Measurements from ENCODE around the gene MAGI2. TPM values are rescaled to one million over a fixed set of nuclear protein-coding genes. Genes with fewer than 3 reads are reported as not detected.
"Not testable (repeated sequence)": the region's sequence is repeated elsewhere in the genome, so short reads cannot be mapped to it uniquely, and the experiment has no call there.

MAGI2 gene
- total RNA-seq, 1 donor from 2014 or later = 51.3 TPM

DNA sequence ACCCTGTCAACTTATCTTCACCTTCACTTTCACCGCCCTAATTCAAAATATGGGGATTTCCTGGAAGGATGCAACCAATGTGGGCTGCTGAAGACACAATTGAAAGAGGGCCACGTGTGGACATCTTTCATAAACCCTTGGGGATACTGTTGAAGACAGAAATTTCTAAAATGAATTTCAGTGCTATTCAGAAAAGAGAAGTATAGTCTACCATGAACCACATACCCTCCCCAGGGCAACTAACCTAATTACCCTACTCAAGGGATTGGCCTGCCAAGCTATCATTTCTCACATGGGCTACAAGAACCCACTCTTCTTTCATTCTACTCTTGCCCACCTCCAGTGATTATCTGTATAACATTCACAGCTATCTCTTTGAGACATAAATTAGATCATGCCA is 1428.9 kb downstream of the MAGI2 start:
- ATAC-seq (no peak), DNase-seq (ENCODE audit: low spot score) (no peak)
- intact Hi-C loops (cut with DNase I) = no loop called here

DNA sequence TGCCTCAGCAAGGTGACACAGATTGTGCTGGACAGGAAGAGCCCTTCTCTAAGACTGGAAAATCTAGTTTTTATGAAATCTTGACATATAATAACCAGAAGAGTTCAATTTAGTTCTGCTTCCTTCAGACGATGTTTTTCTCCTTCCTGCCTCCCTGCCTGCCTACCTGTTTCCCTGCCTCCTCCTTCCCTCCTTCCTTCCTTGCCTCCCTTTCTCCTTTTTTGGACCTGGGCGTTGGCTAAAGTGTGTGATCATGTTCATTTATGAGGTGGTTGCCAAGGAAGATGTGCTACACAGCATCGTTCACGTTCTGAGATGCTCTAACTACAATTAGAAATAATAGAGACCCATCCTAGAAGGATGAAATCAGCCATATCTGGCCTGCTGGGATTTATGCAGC is 1430.3 kb downstream of the MAGI2 start:
- intact Hi-C loops (cut with DNase I) = no loop called here
- no peak for ATAC-seq
- DNase-seq (ENCODE audit: low spot score) = no peak

DNA sequence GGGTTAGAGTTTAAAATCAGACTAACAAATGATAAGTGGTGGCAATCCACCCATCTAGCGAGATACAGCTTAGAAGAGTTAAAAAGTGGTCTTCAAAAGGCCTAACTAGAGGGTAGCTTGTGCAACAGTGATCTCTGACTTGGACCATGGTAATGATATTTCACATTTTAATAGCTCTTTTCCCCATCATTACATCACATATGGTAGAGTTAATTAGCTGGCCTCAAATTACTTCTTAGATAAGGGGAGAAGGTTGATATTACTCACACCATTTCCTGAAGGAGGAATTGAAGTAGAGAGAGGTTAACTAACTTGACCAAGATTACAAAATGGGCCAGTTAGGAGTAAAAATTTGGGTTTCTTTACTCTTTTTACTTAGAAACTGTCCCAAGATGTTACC is 1431.3 kb downstream of the MAGI2 start:
- intact Hi-C loops (cut with DNase I) = no loop called here
- DNase-seq (ENCODE audit: low spot score) (no peak), ATAC-seq (no peak)

DNA sequence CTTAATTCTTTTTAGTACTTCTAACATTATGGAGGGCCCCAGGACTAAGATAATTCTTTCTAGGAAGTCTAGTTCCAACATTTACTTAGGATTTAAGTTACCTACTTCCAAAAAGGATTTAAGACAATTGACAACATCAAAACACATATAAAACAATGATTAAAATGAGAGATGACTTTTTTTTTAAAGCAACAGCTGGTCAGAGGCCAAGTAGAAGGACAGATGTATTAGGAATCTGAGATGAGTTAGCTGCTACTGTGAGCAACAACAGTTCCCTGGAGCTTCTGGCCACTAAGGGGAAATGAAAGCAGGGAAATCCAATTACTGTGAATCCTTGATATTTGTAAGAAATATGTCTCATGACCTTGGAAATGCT is 1432.6 kb downstream of the MAGI2 start:
- DNase-seq (ENCODE audit: low spot score) (no peak), ATAC-seq (no peak)
- intact Hi-C loops (cut with DNase I) = no loop called here

DNA sequence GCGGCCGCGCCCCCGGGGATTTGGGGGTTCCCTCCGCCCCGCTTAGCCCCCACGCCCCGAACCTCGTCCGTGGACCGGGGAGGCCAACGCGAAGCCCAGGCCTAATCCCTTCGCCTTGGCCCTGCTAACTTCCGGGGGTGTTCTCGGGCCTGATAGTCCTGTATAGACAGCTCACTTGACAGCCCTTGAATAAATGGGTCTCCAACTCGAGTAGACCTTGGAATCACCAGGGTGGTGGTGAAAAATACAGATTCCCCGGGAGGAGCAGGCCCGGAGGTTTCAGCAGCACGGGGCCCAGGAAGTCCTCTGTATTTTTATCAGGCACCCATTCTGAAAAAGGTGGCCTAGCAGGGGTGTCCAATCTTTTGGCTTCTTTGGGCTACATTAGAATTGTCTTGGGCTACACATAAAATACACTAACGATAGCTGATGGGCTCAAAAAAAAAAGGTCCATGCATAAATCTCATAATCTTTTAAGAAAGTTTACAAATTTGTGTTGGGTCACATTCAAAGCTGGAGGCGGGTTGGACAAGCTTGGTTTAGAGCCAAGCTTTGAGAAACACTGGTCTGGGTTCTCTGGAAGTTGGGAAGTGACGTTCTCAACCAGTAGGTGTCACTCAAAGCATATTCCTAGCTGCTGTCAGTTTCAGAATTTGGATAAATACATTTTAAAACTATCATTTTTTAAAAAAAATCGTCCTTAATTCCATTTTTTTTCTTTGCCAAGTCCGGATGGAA is 1433.2 kb downstream of the MAGI2 start:
- ATAC-seq (peak; percentile 88), DNase-seq (ENCODE audit: low spot score) (no peak)
- intact Hi-C loops (cut with DNase I) = no loop called here

DNA sequence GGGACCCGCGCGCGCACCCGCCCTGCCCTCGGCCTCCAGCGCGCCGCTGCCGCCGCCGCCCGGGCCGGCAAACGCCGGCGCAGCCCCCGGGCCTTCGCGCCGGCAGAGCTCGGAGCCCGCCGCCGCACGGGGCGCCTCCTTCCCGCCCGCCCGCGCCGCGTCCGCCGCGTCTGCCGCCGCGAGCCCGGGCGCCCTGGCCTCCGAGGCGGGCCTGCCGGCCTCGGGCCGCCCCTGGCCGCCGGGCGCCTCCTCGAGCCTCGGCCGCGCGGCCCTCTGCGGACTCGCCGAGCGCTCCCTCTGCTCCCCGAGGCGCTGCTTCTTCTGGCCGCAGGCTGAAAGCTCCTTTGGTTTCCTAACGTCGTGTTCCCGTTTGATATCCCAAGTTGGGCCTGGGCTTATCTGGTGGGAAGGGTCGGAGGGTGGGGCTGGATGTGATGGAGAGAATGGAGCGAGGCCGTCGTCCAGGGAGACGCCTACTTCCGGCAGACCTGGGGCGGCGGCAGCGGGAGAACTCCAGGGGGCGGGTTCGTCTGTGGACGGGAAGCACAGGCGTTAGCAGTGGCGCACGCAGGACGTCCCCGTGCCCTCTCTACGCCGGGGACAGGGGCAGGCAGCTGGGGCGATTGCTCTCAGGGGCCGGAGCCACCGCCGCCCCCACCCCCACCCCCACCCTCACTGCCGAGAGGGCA is 1433.9 kb downstream of the MAGI2 start:
- ATAC-seq (peak; percentile 98), DNase-seq (ENCODE audit: low spot score) (peak; percentile 94)
- intact Hi-C loops (cut with DNase I) = no loop called here

DNA sequence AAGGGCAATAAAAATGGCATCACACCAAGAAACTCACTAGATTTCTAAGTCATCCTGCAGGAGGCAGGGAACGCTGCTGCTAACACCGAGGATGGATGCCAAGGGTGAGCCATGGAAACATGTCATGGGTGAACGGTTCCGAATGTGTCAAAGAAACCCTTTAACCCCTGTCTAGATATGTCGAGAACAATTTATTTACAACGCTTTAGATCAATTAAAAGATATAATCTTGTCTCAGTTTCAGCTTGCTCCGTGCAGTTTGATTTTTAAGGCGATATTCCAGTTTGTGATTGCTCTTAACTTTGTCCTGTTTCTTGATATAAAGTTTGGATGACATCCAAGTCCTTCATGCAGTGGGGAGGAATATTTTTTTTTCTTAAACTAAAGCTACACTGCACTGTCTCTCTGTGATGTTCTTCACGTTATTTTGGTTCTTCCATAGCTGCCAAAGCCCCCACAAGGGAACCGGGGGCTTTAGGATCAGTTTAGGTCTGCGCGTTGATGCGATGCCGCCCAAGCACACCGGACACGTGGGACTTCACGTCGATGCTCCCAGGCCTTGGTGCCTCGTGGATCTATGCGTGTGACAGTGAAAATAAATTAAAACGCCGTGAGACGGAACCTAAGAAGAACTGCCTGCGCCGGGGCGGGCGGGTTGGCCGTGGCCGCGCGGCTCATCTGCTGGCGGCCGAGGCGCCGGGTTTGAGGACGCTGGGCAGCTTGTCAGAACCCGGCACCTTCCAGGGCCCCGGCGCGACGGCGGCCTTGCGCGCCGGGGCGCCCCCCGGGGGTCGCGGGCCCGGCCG is 1434.6 kb downstream of the MAGI2 start:
- ATAC-seq = peak; percentile 44
- DNase-seq (ENCODE audit: low spot score) = peak; percentile 66
- intact Hi-C loops (cut with DNase I) = no loop called here

DNA sequence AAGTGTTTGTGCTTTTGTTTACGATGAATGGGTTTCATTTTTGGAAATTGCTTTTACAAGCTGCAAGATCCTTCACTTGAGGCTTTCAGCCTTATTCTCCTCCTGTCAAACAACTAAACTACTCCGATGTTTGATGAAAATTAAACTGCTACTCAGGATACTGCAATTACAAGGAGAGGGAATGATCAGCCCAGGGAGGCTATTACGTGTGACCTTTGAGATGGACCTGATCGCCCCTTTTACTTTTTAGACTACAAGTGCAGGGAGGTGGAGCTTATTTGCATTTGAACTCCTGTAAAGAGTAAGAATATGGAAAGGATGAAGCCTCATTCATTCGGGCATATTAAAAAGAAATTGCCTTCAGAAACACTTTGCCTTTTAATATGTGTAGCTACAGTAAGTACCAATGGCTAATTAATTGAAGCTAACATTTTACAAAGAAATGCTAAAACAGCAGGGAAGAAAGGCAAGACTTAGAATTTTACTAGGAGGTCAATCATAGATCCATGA is 1435.8 kb downstream of the MAGI2 start:
- ATAC-seq (no peak), DNase-seq (ENCODE audit: low spot score) (no peak)
- intact Hi-C loops (cut with DNase I) = no loop called here

DNA sequence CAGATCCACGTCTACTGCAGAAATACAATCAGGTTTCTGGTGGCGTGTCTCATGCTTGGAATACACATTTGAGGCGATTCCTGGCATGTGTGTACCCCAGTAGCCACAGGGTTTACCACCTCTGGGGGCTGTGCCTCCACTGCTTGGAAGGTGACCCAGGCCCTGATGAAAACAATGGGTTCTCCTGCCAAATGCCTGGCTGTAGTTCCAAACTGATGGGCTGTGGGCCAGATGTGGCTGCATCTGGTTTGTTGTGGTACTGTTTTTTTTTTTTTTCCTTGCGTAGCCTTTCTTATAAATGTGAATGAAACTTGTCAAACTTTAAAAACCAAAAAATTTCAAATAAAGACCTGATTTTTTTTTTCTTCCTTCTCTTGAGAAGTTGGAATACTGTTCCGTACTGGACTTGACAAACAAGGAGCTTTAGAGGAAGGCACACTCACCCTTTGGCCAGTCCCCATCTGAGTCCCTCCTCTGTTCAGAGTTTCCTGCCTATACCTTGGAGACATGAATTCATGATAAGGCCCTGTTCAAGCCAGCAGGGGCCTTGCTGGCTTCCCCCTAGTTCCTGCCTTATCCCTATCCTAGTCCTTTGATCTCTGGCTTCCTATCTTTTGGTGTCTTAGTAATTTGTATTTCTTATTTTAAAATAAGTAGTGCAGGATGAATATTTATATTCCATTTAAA is 1437.8 kb downstream of the MAGI2 start:
- DNase-seq (ENCODE audit: low spot score) = no peak
- no peak for ATAC-seq
- intact Hi-C loops (cut with DNase I) = no loop called here

DNA sequence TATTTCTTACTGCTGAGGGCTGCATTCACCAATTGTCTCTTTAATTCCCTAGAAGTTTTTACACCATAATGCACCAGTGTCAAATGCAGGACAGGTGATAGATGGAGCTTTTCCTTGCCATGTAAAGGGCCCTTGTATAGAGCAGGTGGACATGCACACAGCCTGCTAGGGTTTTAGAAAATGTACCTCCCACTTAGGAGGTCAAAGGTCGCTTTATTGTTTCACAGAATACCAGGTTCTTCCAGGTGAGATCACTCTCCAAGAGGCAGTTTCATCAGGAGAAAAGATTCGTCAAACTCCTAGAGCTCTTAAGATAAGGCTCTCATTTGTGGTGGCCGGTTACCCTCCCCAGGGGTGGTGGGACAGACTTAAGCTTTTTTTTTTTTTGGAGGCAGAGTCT is 1439.1 kb downstream of the MAGI2 start:
- ATAC-seq = no peak
- intact Hi-C loops (cut with DNase I) = no loop called here

DNA sequence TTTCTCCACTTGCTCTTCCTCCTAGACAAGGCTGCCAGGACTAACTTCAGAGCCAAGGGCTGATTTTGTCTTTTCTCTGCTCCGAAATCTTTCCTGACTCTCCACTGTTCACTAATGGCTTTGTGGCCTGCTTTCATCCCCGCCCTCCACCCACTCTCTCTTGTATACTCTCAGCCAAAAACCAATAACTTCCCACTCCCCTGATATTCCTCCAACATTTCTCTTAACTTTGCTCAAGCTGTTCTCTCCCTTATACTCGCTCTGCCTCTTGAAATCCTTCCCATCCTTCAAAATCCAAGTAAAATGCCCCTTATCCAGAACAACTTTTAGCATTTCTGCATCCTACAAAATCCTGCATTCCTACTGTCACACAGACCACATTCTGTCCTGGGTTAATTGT is 1440.1 kb downstream of the MAGI2 start:
- intact Hi-C loops (cut with DNase I) = no loop called here
- no peak for DNase-seq (ENCODE audit: low spot score)

More for the DNA sequence above, 1439.1 kb downstream of the MAGI2 start:
- DNase-seq (ENCODE audit: low spot score) = no peak

DNA sequence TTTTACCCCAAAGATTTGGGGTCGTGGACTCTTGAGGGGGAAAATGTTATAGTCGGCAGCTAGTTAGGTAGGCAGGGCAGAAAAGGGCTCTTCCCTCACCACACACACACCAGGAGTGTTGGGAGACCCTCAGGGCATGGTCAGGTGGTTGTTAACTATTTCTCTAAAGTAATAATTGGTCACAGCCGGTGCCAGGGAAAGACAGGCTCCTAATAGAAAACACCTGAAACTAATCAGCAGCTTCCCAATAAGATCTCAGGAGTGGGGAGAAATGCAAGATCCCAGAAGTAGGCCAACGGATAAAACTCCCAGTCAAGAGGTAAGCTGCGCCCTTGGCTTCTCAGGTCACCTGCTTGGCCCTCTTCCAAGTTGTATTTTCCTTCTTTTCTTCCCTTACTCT is 1441.8 kb downstream of the MAGI2 start:
- intact Hi-C loops (cut with DNase I) = no loop called here
- ATAC-seq (no peak), DNase-seq (ENCODE audit: low spot score) (no peak)

More for the DNA sequence above, 1440.1 kb downstream of the MAGI2 start:
- ATAC-seq = no peak

DNA sequence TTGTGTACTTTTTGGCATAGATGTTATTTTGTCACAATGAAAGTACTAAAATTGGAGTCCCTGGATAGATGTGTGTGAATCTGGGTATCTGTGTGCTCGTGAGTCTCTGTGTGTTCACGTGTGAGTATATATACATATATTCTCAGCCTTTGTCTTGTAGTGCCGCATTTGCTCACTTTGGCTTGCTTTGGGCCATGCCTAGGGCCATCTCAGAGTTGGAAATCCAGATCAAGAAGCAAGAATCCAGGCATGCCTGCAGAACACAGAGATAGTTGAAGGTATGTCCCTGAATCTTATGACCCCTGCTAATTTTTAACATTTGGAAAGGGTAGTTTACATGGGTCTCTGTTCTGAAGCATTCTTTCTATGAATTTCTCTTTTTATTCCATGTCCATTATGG is 1446.2 kb downstream of the MAGI2 start:
- ATAC-seq (no peak), DNase-seq (ENCODE audit: low spot score) (no peak)
- intact Hi-C loops (cut with DNase I) = no loop called here

DNA sequence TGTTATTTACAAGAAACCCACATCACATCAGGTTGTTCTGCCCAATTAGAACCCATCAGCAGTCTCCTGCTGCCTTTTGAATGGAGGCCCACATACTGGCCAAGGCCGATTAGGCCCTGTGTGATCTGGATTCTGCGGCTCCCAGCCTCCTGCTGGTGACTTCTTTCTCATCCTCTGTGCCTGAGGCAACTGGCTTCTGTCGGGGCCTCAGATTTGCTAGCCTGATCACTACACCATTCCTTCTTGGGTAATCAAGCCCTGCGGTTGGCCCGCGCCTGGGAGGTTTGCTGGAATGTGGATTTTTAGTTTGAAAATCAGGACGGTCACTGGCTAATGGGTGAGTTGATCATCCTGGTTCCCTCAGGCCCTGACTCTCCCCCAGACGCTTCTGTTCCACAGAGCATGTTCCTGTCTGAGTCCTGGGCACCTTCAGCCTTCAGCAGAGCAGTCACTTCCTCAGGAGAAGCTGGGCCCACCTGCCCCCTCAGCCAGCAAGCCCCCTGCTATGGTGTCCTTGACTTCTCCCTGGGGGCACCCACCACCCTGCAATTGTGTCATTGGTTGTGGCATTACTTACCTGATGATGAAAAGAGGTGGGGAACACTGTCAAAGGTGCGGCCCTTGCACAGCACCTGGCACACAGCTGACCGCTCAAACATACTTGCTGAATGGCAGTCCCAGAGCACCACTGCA is 1447.3 kb downstream of the MAGI2 start:
- intact Hi-C loops (cut with DNase I) = no loop called here
- no peak for DNase-seq (ENCODE audit: low spot score)
- no peak for ATAC-seq

DNA sequence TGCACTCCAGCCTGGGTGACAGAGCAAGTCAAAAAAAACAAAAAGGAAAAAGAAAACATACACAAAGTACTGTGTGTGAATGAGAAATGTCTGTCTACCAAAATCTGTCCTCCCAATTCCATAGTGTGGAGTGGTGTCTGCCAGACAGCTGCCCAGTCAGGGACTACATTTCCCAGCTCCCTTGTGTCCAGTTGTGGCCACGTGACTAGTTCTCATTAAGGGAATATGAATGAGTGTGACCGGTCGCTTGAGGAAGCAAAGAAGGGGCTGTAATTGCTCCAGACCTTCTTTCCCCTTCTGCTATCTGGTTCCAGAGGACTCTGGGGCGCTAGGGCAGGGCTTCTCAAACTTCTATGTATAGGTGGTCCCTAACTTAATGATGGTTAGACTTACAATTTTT is 1450.8 kb downstream of the MAGI2 start:
- no peak for DNase-seq (ENCODE audit: low spot score)
- intact Hi-C loops (cut with DNase I) = no loop called here
- no peak for ATAC-seq

DNA sequence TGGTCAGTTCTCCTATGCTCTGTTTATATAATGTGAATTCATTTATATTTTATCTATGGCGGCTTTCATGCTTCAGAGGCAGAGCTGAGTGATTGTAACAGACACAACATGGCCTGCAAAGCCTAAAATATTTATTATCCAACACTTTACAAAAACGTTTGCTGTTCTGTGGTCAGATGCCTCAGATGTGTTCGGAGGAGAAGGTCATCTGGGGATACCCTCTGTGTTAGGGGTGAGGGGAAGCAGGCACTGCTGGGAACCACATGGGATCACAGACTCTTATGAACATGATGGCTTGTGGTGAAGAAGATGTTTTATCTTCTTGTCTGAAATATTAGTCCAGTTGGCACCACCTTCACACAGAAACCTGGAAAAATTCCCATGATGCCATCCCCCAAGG is 1451.4 kb downstream of the MAGI2 start:
- intact Hi-C loops (cut with DNase I) = no loop called here
- DNase-seq (ENCODE audit: low spot score) (no peak), ATAC-seq (no peak)

DNA sequence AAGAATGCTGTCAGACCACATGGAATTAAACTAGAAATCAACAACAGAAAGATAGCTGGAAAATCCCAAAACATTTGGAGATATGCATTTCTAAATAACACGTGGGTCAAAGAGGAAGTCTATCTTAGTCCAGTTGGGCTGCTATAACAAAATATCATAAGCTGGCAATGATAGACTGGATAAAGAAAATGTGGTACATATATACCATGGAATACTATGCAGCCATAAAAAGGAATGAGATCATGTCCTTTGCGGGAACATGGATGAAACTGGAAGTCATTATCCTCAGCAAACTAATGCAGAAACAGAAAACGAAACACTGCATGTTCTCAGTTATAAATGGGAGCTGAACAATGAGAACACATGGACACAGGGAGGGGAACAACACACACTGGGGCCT is 1454.3 kb downstream of the MAGI2 start:
- ATAC-seq; intact Hi-C loops (cut with DNase I); DNase-seq (ENCODE audit: low spot score): not testable (repeated sequence)

DNA sequence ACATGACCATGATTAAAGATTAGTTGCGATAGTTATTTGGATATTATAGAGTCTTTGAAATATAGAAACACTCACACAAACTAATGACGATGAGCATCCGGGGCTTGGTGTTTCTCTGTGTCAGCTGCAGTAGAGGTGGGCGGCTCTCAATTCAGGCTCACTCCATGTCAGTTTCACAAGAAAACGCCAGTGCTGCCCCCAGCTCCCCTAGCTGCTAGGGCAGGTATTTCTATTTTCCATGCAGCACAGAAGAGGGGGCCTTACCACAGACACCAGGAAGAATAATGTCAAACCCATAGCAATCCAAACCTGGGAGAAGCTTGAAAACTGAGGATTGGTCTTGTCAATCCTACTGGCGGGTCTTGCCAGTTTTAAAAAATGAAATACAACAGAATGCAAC is 1457.8 kb downstream of the MAGI2 start:
- no peak for ATAC-seq
- intact Hi-C loops (cut with DNase I) = no loop called here

DNA sequence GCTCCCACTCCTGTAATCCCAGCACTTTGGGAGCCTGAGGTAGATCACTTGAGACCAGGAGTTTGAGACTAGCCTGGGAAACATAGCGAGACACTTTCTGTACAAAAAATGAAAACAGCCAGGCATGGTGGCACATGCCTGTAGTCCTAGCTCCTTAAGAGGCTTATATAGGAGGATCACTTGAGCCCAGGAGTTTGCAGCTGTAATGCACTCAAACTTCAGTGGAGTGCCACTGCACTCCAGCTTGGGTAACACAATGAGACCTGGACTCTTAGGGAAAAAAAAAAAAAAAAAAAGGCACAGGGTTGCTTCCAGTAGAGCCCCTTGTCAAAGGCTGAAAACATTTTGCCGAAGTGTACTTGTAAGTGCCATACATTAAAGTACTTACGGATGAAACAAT is 1459.6 kb downstream of the MAGI2 start:
- intact Hi-C loops (cut with DNase I) = no loop called here
- no peak for DNase-seq (ENCODE audit: low spot score)
- ATAC-seq = no peak

More for the DNA sequence above, 1457.8 kb downstream of the MAGI2 start:
- no peak for DNase-seq (ENCODE audit: low spot score)
